ENCODE results near the gene UBASH3B. TPM values are rescaled to one million over a fixed set of nuclear protein-coding genes. Genes with fewer than 3 reads are reported as not detected.
A peak's percentile ranks its signal among the peaks of the same experiment; 100 is the strongest.

The UBASH3B gene
- total RNA-seq, 2 experiments from 2014 or later: 67.3 to 108 TPM

- H3K9me3 Mint-ChIP-seq (ENCODE audit: low read depth): no peaks in the 10 kb centered on the region
- no peak overlapping the region for H3K27ac Mint-ChIP-seq
- H3K4me3 Mint-ChIP-seq: no peak overlapping the region
Measured at GRCh38 chr11:122628810-122629555, 26.5 kb upstream of the UBASH3B start.

GRCh38 chr11:122632181-122632824 is 23.2 kb upstream of the UBASH3B start:
- DNase-seq (no peak), ATAC-seq (no peak)
- peaks cover 24% of the 10 kb centered on the region for H3K4me1 Mint-ChIP-seq
- CTCF ChIA-PET: interaction anchor here (0.6 to 10.9 kb wide), 13 partner anchors 24 to 222 kb away, joined by 3 to 144 read pairs (median 3); partner anchors contain the start of gene UBASH3B
- H3K36me3 Mint-ChIP-seq: no peaks in the 10 kb centered on the region
- no peaks in the 10 kb centered on the region for H3K27me3 Mint-ChIP-seq
- no peak overlapping the region for H3K4me3 Mint-ChIP-seq
- no peaks in the 10 kb centered on the region for H3K9me3 Mint-ChIP-seq (ENCODE audit: low read depth)
- H3K27ac Mint-ChIP-seq: no peak overlapping the region

More at GRCh38 chr11:122628810-122629555, 26.5 kb upstream of the UBASH3B start:
- Mint-ChIP-seq H3K36me3 (no peaks in the 10 kb centered on the region), H3K4me1 (peaks cover 15% of the 10 kb centered on the region), H3K27me3 (peaks cover 7% of the 10 kb centered on the region)
- DNase-seq (peak; percentile 81), ATAC-seq (peak; percentile 88)
- CTCF ChIA-PET: interaction anchor here (0.6 to 8.8 kb wide), 37 partner anchors 8 to 394 kb away, joined by 3 to 153 read pairs (median 4); partner anchors contain the start of gene UBASH3B

- peaks cover 29% of the 10 kb centered on the region for H3K4me1 Mint-ChIP-seq
- CTCF ChIA-PET: interaction anchor here (0.6 to 10.9 kb wide), 14 partner anchors 14 to 223 kb away, joined by 3 to 144 read pairs (median 4); partner anchors contain the start of gene UBASH3B
- ATAC-seq (peak; percentile 63), DNase-seq (no peak)
- H3K36me3 Mint-ChIP-seq: no peaks in the 10 kb centered on the region
- no peak overlapping the region for H3K27ac Mint-ChIP-seq
- no peak overlapping the region for H3K4me3 Mint-ChIP-seq
- no peaks in the 10 kb centered on the region for H3K9me3 Mint-ChIP-seq (ENCODE audit: low read depth)
- no peaks in the 10 kb centered on the region for H3K27me3 Mint-ChIP-seq
Measured at GRCh38 chr11:122633219-122633829, 22.2 kb upstream of the UBASH3B start.

GRCh38 chr11:122634501-122634900 is 21.0 kb upstream of the UBASH3B start:
- Mint-ChIP-seq H3K27ac (no peak overlapping the region), H3K36me3 (no peaks in the 10 kb centered on the region)
- CTCF ChIA-PET: interaction anchor here (1.0 to 10.9 kb wide), 6 partner anchors 12 to 419 kb away, joined by 3 to 144 read pairs (median 8); partner anchors contain the start of gene UBASH3B

GRCh38 chr11:122637541-122637940 is 18.0 kb upstream of the UBASH3B start:
- peak; percentile 55 for ATAC-seq
- Mint-ChIP-seq H3K4me3 (no peak overlapping the region), H3K27me3 (peaks cover 10% of the 10 kb centered on the region), H3K4me1 (peaks cover 19% of the 10 kb centered on the region), H3K36me3 (no peaks in the 10 kb centered on the region), H3K9me3 (ENCODE audit: low read depth) (no peaks in the 10 kb centered on the region), H3K27ac (no peak overlapping the region)
- CTCF ChIA-PET: interaction anchor here (1.4 to 10.9 kb wide), 6 partner anchors 9 to 143 kb away, joined by 3 to 144 read pairs (median 8); partner anchors contain the start of gene UBASH3B
- DNase-seq: peak; percentile 49

More at GRCh38 chr11:122634501-122634900, 21.0 kb upstream of the UBASH3B start:
- no peak for DNase-seq
- Mint-ChIP-seq H3K4me1 (peaks cover 22% of the 10 kb centered on the region), H3K4me3 (no peak overlapping the region), H3K27me3 (peaks cover 4% of the 10 kb centered on the region), H3K9me3 (ENCODE audit: low read depth) (no peaks in the 10 kb centered on the region)
- no peak for ATAC-seq

GRCh38 chr11:122642472-122642922 is 13.0 kb upstream of the UBASH3B start:
- Mint-ChIP-seq H3K36me3 (no peaks in the 10 kb centered on the region), H3K4me3 (no peak overlapping the region), H3K4me1 (peaks cover 6% of the 10 kb centered on the region), H3K27me3 (peaks cover 10% of the 10 kb centered on the region), H3K9me3 (ENCODE audit: low read depth) (no peaks in the 10 kb centered on the region), H3K27ac (no peak overlapping the region)
- CTCF ChIA-PET: interaction anchor here (0.6 to 1.6 kb wide), 3 partner anchors 14 to 114 kb away, joined by 3 to 6 read pairs (median 3); partner anchors contain the start of gene UBASH3B
- DNase-seq: no peak
- ATAC-seq: no peak

- H3K27ac Mint-ChIP-seq: no peak overlapping the region
- no peaks in the 10 kb centered on the region for H3K36me3 Mint-ChIP-seq
- peaks cover 10% of the 10 kb centered on the region for H3K27me3 Mint-ChIP-seq
- H3K9me3 Mint-ChIP-seq (ENCODE audit: low read depth): no peaks in the 10 kb centered on the region
- DNase-seq: no peak
- H3K4me3 Mint-ChIP-seq: no peak overlapping the region
- ATAC-seq: no peak
- peaks cover 2% of the 10 kb centered on the region for H3K4me1 Mint-ChIP-seq
- CTCF ChIA-PET: interaction anchor here (1.1 to 1.6 kb wide), 2 partner anchors 13 to 113 kb away, joined by 3 to 6 read pairs; partner anchors contain the start of gene UBASH3B
Measured at GRCh38 chr11:122642971-122643370, 12.6 kb upstream of the UBASH3B start.

- CTCF ChIA-PET: interaction anchor here (0.7 to 4.0 kb wide), 4 partner anchors 9 to 110 kb away, joined by 3 to 23 read pairs (median 5); no protein-coding TSS in a partner anchor
- Mint-ChIP-seq H3K27ac (no peak overlapping the region), H3K36me3 (no peaks in the 10 kb centered on the region), H3K4me1 (peaks cover 10% of the 10 kb centered on the region), H3K4me3 (no peak overlapping the region), H3K9me3 (ENCODE audit: low read depth) (no peaks in the 10 kb centered on the region), H3K27me3 (peaks cover 11% of the 10 kb centered on the region)
- no peak for ATAC-seq
- DNase-seq: no peak
Measured at GRCh38 chr11:122645847-122646246, 9.7 kb upstream of the UBASH3B start.

GRCh38 chr11:122646549-122647340 is 8.8 kb upstream of the UBASH3B start:
- peaks cover 15% of the 10 kb centered on the region for H3K27me3 Mint-ChIP-seq

GRCh38 chr11:122647736-122648275 is 7.7 kb upstream of the UBASH3B start:
- DNase-seq: no peak
- Mint-ChIP-seq H3K27ac (no peak overlapping the region), H3K4me1 (peaks cover 8% of the 10 kb centered on the region), H3K4me3 (no peak overlapping the region), H3K9me3 (ENCODE audit: low read depth) (no peaks in the 10 kb centered on the region), H3K36me3 (no peaks in the 10 kb centered on the region), H3K27me3 (peaks cover 17% of the 10 kb centered on the region)
- no peak for ATAC-seq
- CTCF ChIA-PET: interaction anchor here (1.3 to 4.0 kb wide), 4 partner anchors 8 to 108 kb away, joined by 3 to 23 read pairs (median 10); partner anchors contain the start of gene UBASH3B

More at GRCh38 chr11:122646549-122647340, 8.8 kb upstream of the UBASH3B start:
- no peak for DNase-seq
- no peaks in the 10 kb centered on the region for H3K36me3 Mint-ChIP-seq
- peaks cover 10% of the 10 kb centered on the region for H3K4me1 Mint-ChIP-seq
- CTCF ChIA-PET: interaction anchor here (0.7 to 4.0 kb wide), 6 partner anchors 9 to 109 kb away, joined by 3 to 23 read pairs (median 5); partner anchors contain the start of gene UBASH3B
- no peak for ATAC-seq
- H3K9me3 Mint-ChIP-seq (ENCODE audit: low read depth): no peaks in the 10 kb centered on the region
- H3K27ac Mint-ChIP-seq: no peak overlapping the region
- H3K4me3 Mint-ChIP-seq: no peak overlapping the region

GRCh38 chr11:122649116-122649515 is 6.4 kb upstream of the UBASH3B start:
- Mint-ChIP-seq H3K4me3 (no peak overlapping the region), H3K4me1 (peaks cover 8% of the 10 kb centered on the region), H3K27me3 (peaks cover 30% of the 10 kb centered on the region), H3K9me3 (ENCODE audit: low read depth) (no peaks in the 10 kb centered on the region), H3K27ac (no peak overlapping the region), H3K36me3 (no peaks in the 10 kb centered on the region)
- CTCF ChIA-PET: interaction anchor here (2.0 to 4.0 kb wide), 2 partner anchors 20 to 106 kb away, joined by 6 to 23 read pairs; no protein-coding TSS in a partner anchor
- peak; percentile 16 for ATAC-seq
- no peak for DNase-seq

- no peak for DNase-seq
- Mint-ChIP-seq H3K9me3 (ENCODE audit: low read depth) (no peaks in the 10 kb centered on the region), H3K36me3 (no peaks in the 10 kb centered on the region), H3K27me3 (peaks cover 43% of the 10 kb centered on the region), H3K4me3 (no peak overlapping the region), H3K27ac (no peak overlapping the region), H3K4me1 (peaks cover 16% of the 10 kb centered on the region)
- CTCF ChIA-PET: interaction anchor here (0.6 to 14.7 kb wide), 5 partner anchors 12 to 213 kb away, joined by 3 to 288 read pairs (median 4); no protein-coding TSS in a partner anchor
- no peak for ATAC-seq
Measured at GRCh38 chr11:122650619-122651018, 4.9 kb upstream of the UBASH3B start.

All from activated CD8-positive, alpha-beta memory T cell treated with anti-CD3 and anti-CD28 coated beads, Interleukin-2, amount 10 ng/mL, durations not matched to agents 7 days and 5 days (primary cell).